ENCODE data around the gene RIPOR2. TPM values are rescaled to one million over a fixed set of nuclear protein-coding genes. Genes with fewer than 3 reads are reported as not detected.

RIPOR2 gene
- total and polyA plus RNA-seq, 2 donors (not counting 3 experiments of a cell fraction or from before 2014, with no cell fraction given): 0.10 TPM; not detected in 1

GRCh38 chr6:24982231-24982630 lies 46.5 kb upstream of the RIPOR2 start:
- H2AFZ ChIP-seq (ENCODE audit: low read depth, low read length): no peak overlapping the region
- FAIRE-seq (no peak), DNase-seq (ENCODE audit: low read depth, low spot score) (no peak)
- intact Hi-C loops (cut with micrococcal nuclease) (no loop called here), dilution Hi-C loops (cut with MboI; ENCODE audit: extremely low pct_ligation_motif_present, low sequenced_read_pairs) (no loop called here)
- no peaks in the 10 kb centered on the region for H3K9me3 ChIP-seq (replicated peaks; ENCODE audit: control insufficient read depth, insufficient read depth, low read length)
- H3K36me3 ChIP-seq (ENCODE audit: control insufficient read depth in 2 of 2, extremely low read depth in 1 of 2, insufficient read depth in 2 of 2, low read length in 2 of 2): no peaks in the 10 kb centered on the region
- TF ChIP-seq EZH2 (IDR thresholded peaks at IDR 0.05; ENCODE audit: borderline replicate concordance, low read depth, low read length, severe bottlenecking) (no peak), MAX (IDR thresholded peaks at IDR 0.05; ENCODE audit: insufficient read depth, insufficient read length) (no peak), JUN (IDR thresholded peaks at IDR 0.05; ENCODE audit: borderline replicate concordance, insufficient read depth, insufficient read length, low read depth) (no peak), POLR2AphosphoS5 (IDR thresholded peaks at IDR 0.05; ENCODE audit: insufficient read depth, low read depth, low read length) (no peak), GATA2 (IDR thresholded peaks at IDR 0.05; ENCODE audit: insufficient read depth, insufficient read length, low read depth, low read length) (no peak), CTCF (IDR thresholded peaks at IDR 0.05; ENCODE audit: extremely low read depth in 1 of 2, insufficient read depth in 1 of 2, low read depth in 1 of 2, low read length in 2 of 2) (no peak)
- no peaks in the 10 kb centered on the region for H3K27me3 ChIP-seq (ENCODE audit: control insufficient read depth in 2 of 2, insufficient read depth in 2 of 2, low read length in 2 of 2)
- H3K9ac ChIP-seq (replicated peaks; ENCODE audit: extremely low read depth, insufficient read depth, low read length): no peak overlapping the region
- no peaks in the 10 kb centered on the region for H3K79me2 ChIP-seq (ENCODE audit: control insufficient read depth, insufficient read depth, low read length)
- no peaks in the 10 kb centered on the region for H3K4me1 ChIP-seq (ENCODE audit: control insufficient read depth, extremely low read depth, insufficient read depth, low read length)
- no peak overlapping the region for H3K4me2 ChIP-seq (ENCODE audit: insufficient read depth, low read length)
- no TSS peak for BruUV-seq (replicated peaks)
- H4K20me1 ChIP-seq (replicated peaks; ENCODE audit: control insufficient read depth, extremely low read depth, insufficient read depth, low read length): no peaks in the 10 kb centered on the region
- no peaks in the 10 kb centered on the region for H3K9me1 ChIP-seq (replicated peaks; ENCODE audit: control insufficient read depth, extremely low read depth, insufficient read depth, low read length)
- CTCF ChIA-PET: interaction anchor here (0.9 to 7.2 kb wide), 3 partner anchors 8 to 48 kb away, joined by 3 to 51 read pairs (median 3); no protein-coding TSS in a partner anchor
- no peak overlapping the region for H3K27ac ChIP-seq (ENCODE audit: insufficient read depth, low read depth, low read length)
- POLR2A ChIA-PET: no interaction called here
- no peak overlapping the region for H3K4me3 ChIP-seq (replicated peaks in 1 of 3; ENCODE audit: insufficient read depth in 1 of 3, low read depth in 1 of 3, low read length in 3 of 3)

All from endothelial cell of umbilical vein (primary cell).